ENCODE data around the gene BAZ2A.
"Not testable (repeated sequence)": the region's sequence is repeated elsewhere in the genome, so short reads cannot be mapped to it uniquely, and the experiment has no call there.

Gene BAZ2A

DNA sequence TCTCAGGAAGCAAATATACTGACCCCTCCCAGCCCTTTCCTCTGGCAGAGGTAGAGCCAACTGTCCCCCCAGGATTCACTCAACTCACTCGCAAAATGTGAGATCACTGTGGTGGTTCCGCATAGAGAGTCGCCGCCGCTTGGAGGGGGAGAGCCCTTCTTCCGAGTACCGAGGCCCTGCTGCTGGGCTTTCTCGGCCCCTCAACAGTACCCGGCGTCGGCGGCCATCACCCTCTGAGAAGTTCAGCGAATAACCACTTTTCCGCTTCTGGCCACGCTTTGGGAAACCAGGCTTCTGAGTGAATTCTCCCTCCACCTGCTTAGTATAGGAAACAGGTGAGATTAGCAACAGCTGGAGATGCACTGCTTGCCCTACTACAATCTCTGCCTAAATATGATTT lies 31.1 kb downstream of the BAZ2A start:
- no peak for DNase-seq (ENCODE audit: low read depth in 1 of 2, low spot score in 1 of 2)

DNA sequence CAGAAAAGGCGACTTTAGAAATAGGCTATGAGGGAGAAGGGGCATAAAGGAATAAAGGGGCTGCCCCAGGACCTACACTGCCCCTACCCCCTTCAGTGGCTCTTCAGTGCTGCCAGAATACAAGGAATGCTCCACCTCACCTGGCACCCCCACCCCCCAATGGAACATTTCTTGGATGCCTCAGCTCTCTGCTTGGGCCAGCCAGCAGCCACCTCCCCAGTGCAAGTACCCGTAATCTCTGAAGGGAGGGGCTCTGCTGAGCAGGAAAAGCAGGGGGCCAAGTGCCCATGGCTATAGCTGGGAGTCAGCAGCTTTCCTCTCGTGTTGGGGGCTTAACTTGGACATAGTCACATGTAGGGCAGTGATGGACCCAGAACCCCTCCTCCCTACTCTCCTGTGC lies 33.3 kb downstream of the BAZ2A start:
- DNase-seq (ENCODE audit: low read depth in 1 of 2, low spot score in 1 of 2), result no peak

DNA sequence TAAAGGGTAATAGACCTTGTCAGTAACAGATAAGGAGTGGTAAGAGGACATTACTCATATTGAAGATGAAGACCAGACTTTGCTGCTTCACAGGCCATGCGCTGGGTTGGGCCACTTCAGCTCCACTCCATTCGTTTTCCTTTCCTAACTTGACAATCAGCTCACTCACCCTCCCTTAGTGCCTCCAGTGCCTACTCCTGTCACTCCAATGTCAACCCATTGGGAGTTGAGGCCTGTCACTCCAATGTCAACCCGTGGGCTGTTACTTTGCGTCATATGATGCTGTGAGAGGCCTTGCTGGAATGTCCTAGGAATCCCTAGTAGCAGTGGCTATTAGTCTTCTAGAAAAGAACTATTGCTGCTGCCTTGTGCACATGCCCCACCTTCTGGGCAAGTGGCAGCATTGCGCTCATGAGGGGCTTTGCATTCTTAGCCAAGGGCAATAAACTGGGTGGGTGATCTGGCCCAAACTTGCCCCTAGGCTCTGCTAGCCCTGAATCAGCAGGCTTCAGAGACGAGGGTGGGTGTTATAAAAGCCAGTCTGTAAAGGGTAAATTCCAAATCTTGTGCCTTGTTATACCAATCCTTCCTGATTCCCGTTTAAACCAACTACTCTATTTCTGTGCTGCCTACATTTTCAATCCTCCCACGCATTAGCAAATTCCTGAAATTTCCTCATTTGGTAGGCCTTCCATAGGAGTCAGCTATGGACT lies 36.1 kb downstream of the BAZ2A start:
- DNase-seq (ENCODE audit: low read depth in 1 of 2, low spot score in 1 of 2), result peak; percentile 23 to 32

DNA sequence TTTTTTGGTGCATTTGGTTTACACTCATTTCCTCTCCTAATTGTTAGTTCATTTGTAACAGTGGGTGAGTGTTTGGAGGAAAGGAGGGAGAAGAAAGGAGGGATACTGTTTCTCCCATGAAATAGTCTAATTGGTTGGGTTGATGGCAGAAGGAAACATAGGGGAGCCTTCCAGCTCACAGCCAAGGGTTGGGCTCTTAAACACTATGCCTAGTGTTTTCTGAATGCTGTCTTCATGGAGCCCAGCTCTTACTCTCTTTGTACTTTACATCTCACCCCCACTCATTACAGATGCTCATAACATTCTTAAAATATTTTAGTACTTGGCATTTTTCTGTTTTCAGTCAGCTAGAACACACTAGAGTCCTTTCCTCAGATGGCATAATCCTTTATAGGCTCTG lies 38.2 kb downstream of the BAZ2A start:
- no peak for DNase-seq (ENCODE audit: low read depth in 1 of 2, low spot score in 1 of 2)

DNA sequence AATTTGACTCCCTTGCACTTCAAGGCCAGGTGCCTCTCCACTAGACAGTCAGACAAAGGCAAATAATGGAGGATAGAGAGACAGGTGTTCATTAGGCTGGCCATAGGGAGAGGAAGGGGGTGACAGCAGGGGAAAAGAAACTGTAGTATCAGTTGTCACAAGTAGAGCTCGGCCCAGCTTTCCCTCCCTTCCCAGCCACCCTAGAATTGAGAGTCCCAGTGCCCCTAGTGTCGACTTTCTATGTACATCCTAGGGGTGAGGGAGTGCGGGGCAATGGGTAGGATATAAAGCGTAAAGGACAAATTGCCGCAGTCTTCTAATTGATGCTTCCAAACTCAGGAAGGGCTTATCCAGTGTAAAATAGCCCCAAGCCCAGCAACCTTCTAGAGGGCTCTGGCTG lies 39.0 kb downstream of the BAZ2A start:
- DNase-seq (ENCODE audit: low read depth in 1 of 2, low spot score in 1 of 2), result no peak

DNA sequence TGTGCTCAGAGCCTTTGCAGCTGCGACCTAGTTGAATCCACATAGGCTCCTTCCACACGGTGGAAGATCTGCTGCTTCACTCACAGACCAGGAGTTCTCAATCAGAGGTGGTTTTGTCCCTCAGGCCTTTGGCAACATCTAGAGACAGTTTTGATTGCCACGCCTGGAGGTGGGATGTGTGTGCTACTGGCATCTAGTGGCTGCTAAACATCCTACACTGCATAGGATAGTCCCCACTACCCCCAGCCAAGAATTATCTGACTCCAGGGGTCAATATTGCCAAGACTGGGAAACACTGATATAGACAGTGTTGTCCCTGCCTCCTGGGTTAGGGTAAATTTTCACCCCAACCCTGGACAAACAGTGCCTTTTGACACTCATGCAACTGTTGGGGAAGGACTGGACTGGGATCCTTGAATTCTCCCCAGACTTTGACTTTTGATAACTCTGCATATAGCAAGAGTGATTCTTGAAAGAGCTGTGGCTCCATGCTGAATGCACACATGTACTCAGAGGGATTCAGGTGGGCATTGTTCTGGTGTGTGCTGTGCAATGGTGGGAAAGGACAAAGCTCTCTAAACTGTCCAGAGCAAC lies 39.8 kb downstream of the BAZ2A start:
- no peak for DNase-seq (ENCODE audit: low read depth in 1 of 2, low spot score in 1 of 2)

DNA sequence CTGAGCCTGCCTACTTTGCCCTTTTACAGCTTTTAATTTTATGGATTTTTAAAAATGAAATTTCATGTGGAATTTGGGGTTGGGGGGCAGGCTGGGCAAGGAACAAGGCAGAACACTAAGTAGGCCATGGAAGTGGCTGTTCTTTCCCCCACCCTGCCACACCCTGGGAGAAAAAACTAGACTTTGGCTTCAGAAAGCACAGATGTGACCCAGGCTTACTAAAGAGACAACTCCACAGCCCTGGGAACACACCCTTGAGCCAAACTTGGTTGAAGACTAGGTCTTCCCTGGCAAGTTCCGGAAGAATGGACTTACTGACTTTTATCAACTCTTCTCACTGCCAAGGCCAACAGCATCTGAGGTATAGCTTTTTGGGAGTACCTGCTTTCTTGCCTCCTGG lies 40.3 kb downstream of the BAZ2A start:
- no peak for DNase-seq (ENCODE audit: low read depth in 1 of 2, low spot score in 1 of 2)

DNA sequence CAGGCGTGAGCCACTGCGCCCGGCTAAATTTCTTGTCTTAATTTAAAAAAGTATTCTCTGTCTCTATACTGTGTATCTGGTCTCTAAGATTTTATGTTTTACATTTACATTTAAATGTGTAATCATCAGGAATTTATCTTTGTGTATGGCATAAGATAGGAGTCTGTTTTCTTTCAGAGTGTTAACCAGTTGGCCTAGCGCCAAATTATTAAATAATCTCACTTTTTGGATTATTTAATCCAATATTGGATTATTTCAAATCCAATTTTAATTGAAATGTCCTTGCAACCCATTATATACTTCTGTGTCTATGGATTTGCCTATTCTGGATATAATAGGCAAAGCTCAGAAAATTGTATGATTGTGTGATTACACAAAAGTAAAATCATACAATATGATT lies 45.0 kb downstream of the BAZ2A start:
- DNase-seq (ENCODE audit: low read depth in 1 of 2, low spot score in 1 of 2), result no peak

DNA sequence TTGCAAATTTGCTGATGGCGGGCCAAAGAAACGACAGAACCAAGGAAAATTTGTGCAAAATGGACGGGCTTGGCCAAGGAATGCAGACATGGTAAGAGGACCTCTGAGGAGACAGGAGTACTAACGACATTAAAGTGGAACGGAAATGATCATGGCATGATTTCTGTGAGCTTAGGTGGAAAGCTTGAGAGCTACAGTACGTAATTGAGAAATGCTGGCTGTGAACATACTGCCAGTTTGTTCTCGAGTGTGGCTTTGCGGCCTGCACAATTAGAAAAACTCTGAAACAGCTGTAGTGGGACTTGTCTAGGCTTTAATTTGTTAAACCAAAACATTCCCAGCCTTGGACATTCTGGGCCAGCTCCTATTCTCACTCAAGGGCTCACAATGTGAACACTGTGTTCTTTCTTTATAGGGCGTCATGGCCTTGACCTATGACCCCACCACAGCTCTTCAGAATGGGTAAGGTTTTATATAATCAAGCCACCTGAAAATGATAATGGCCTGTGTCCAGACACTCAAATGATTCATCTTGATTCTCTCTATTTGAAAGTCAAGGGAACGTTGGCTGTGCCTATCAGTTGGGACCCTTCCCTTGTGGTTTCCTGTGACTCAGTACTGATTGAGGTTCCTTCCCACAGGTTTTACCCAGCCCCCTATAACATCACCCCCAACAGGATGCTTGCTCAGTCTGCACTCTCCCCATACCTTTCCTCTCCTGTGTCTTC lies 48.5 kb downstream of the BAZ2A start:
- DNase-seq (ENCODE audit: low read depth in 1 of 2, low spot score in 1 of 2), result no peak

DNA sequence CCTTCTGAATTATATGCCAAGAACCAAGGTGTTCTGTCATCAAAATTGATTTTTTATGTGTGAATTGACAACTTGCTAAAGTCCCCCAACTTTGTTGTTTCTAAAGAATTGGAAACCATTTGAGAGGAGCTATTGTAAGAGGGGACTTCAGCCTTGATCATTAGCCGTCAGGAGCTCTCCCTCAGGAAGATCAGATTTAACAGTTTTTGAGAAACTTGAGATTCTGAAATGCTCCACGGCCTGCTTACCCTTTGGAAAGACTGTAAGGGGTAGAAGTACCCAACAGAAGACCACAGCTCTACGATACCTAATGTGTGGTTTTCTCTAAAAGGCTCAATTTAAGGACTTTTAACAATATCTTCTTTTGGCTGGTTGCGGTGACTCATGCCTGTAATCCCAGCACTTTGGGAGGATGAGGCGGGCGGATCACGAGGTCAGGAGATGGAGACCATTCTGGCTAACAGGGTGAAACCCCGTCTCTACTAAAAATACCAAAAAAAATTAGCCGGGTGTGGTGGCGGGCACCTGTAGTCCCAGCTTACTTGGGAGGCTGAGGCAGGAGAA lies 51.1 kb downstream of the BAZ2A start:
- DNase-seq (ENCODE audit: low read depth in 1 of 2, low spot score in 1 of 2), result no peak

DNA sequence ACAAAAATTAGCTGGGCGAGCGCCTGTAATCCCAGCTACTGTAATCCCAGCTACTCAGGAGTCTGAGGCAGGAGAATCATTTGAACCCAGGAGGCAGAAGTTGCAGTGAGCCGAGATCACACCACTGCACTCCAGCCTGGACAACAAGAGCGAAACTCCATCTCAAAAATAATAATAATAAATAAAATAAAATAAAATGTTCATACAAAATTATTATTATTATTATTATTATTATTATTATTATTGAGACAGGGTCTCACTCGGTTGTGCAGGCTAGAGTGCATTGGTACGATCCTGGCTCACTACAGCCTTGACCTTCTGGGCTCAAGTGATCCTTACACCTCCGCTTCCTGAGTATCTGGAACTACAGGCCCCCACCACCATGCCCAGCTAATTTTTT lies 52.9 kb downstream of the BAZ2A start:
- DNase-seq (ENCODE audit: low read depth in 1 of 2, low spot score in 1 of 2), result not testable (repeated sequence)

DNA sequence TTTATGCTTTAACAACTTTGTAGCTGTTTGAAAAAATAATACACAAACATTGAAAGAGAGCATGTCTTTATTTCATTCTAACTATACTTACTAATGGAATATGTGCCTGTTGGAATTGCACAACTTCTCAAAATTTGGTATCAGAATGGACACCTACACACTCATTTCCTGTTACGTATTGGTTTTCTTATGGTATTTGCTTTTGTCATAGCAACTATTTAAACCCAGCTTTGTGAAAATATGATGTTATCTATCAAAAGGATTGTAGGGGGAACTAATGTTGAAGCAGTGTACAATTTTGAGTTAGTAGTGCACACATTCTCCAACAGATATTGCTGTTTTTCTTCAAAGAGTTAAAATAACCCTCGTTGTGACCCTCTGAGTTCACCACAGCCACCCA lies 55.9 kb downstream of the BAZ2A start:
- no peak for DNase-seq (ENCODE audit: low read depth in 1 of 2, low spot score in 1 of 2)

DNA sequence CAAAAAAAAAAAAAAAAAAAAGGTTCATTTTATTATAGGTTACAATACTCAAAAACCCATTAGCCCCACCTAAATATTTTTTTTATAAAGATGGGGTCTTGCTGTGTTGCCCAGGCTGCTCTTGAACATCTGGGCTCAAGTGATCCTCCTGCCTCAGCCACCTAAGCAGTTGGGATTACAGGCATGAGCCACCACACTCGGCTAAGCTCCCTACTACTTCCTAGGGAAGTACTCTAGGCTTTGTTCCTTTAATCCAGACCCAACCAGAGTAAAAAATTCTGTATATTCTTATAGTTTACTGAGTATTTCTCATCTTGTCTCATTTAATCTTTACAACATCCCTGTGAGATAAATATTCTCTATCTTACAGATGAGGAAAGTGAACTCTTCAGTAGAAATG lies 57.8 kb downstream of the BAZ2A start:
- no peak for DNase-seq (ENCODE audit: low read depth in 1 of 2, low spot score in 1 of 2)

DNA sequence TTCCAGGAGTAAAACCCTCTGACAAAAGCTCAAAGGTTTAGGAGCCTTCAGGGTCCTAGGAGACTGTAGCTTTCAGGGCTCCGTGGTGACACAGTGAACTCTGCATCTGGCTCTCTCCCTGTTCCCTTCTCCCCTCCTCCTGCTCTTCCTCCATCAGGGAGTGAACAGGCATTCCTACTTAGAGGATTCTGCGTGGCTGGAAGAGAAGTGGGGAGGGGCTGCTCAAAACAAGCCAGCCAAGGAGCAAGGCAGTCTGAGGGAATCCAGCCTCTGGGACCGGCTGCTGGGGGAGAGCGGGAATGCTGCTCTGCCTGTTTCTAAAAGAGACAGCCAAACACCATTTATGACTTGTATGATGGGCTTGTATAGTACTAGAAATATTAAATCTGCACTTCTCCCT lies 59.0 kb downstream of the BAZ2A start:
- no peak for DNase-seq (ENCODE audit: low read depth in 1 of 2, low spot score in 1 of 2)

DNA sequence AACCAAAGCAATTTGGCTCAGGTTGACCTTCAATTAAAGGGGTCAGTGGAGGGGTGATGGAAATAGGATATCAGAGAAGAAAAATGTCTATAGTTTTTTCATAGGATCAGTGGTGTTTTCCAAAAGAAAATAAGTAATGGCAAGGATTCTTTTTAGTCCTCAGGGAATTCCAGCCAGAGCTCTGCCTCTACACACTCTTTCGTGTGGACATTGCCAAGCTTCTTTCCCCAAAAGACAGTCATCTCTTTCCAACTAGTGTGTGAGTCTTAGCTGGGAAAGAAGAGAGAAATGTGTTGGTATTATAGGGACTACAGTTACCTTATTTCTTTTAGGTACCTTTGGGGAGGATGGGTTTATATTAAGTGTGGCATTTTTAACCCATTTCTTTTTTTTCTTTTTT lies 62.0 kb downstream of the BAZ2A start:
- DNase-seq (ENCODE audit: low read depth in 1 of 2, low spot score in 1 of 2), result no peak

DNA sequence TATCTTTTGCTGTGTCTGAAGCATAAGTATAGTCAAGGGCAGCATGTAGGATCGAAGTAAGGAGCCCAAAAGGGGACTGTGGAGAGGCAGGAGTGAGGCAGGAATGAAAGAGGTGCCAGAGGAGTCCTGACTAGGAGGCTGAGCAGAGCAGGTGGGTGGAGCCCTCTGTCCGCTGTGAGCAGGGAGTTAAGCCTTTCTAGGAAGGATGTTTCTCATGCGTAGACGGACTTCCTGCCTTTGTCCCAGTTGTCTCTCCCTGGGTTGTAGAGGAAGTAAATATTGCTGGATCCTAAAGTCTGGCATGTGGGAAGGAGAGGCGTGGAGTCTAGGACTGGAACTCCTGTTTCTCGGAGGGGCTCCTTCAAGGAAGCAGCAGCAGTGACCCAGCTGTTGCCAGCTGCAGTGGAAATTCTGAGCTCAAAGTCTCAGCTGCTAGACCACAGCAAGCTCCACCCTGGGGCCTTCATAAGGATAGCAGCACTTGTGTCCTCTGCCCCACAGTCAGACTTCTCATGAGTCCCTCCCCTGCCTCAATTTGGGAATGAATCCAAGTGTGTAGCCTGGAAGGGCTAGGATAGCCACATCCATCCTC lies 64.5 kb downstream of the BAZ2A start:
- DNase-seq (ENCODE audit: low read depth in 1 of 2, low spot score in 1 of 2), result no peak

DNA sequence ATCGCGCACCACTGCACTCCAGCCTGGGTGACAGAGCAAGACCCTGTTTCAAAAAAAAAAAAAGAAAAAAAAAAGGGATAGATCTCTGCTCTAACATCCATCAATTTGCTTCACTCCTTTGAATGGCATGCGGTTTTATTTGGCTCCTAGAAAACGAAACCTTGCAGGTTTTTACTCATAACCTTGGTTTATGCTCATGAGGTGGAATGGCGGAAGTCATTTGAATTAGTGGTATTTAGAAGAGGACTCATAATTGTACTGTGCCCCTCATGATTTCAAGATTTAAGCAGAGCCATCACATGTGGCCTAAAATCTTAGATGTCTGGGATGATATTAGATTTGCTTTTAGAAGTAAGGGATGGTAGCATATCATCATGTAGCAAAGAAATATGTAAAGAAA lies 79.1 kb downstream of the BAZ2A start:
- DNase-seq (ENCODE audit: low read depth in 1 of 2, low spot score in 1 of 2), result no peak

DNA sequence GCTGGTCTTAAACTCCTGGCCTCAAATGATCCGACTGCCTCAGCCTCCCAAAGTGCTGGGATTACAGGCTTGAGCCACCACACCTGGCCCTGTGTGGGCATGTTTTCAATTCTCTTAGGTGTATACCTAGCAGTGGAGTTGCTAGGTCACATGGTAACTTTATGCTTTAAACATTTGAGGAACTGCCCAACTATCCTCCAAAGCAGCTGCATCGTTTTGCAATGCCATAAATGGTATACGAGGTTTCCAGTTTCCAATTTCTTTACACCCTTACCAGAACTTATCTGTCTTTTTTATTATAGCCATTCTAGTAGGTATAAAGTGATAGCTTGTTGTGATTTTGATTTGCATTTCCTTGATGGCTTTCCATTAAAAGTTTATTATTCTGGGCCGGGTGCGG lies 83.4 kb downstream of the BAZ2A start:
- DNase-seq (ENCODE audit: low read depth in 1 of 2, low spot score in 1 of 2), result no peak
